ENCODE data around the gene CACNB3. TPM values are rescaled to one million over a fixed set of nuclear protein-coding genes. Genes with fewer than 3 reads are reported as not detected.

The CACNB3 gene
- total and polyA plus RNA-seq, 9 of the 15 experiments (the other 6 are each of a cell fraction or from before 2014, with no cell fraction given), result 0.24 to 2.0 (median 1.5) TPM

DNA sequence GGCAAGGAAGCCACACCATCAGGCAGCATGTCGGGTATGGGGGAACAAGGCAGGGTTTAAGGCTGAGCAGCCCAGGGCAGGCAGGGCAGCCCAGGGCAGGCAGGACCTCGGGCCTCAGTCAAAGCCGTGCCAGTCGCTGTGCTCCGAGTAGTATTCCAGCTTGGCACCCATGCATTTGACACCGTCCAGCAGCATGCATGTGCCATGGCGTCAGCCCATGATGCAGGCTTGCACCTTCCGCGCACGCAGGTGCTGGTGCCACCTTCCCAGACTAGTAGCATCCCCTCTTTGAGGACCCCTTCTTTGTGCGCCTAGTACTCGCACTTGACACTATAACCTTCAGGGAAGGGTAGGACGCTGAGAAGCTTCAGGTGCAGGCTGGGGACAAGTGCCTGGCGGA, 17.8 kb upstream of the CACNB3 start:
- CTCF ChIA-PET (ENCODE audit: low intra/inter-chr PET ratio), result interaction anchor here (0.6 kb wide), 1 partner anchor 24 kb away, joined by 3 read pairs; no protein-coding TSS in a partner anchor
- Histone ChIP-seq H2AFZ (ENCODE audit: low read depth, low read length) (no peak overlapping the region), H3K79me2 (ENCODE audit: control insufficient read depth, insufficient read depth, low read length) (no peaks in the 10 kb centered on the region), H3K9ac (ENCODE audit: insufficient read depth in 1 of 2, low read depth in 2 of 2, low read length in 2 of 2) (no peak overlapping the region; a peak in 2 of 4 replicates), H3K4me3 (no peak overlapping the region), H3K4me1 (replicated peaks in 1 of 2; ENCODE audit: control insufficient read depth in 2 of 2, insufficient read depth in 2 of 2, low read length in 2 of 2) (peaks cover 2 to 10% of the 10 kb centered on the region in 2 experiments; a peak in 2 of 5 replicates), H3K36me3 (ENCODE audit: control insufficient read depth, insufficient read depth, low read length) (no peaks in the 10 kb centered on the region), H4K20me1 (replicated peaks; ENCODE audit: control insufficient read depth, insufficient read depth, low read length) (peaks cover 4% of the 10 kb centered on the region; the same call in 1 of the 2 replicates), H3K27ac (ENCODE audit: extremely low read depth, low read depth, low read length) (no peak overlapping the region), H3K27me3 (ENCODE audit: control insufficient read depth in 2 of 2, insufficient read depth in 2 of 2, low read length in 2 of 2) (peaks cover 7 to 19% of the 10 kb centered on the region in 2 experiments), H3K9me3 (replicated peaks; ENCODE audit: control insufficient read depth, insufficient read depth, low read depth, low read length) (no peaks in the 10 kb centered on the region), H3K4me2 (ENCODE audit: insufficient read depth, low read length) (no peak overlapping the region), H3K9me1 (ENCODE audit: control insufficient read depth, insufficient read depth, low read length) (no peaks in the 10 kb centered on the region)
- POLR2A ChIA-PET, result interaction anchor here (1.5 to 1.9 kb wide), 2 partner anchors 11 to 180 kb away, joined by 5 to 8 read pairs; no protein-coding TSS in a partner anchor
- 23% methylated on average over 14 of the region's 14 CpGs for WGBS (ENCODE audit: insufficient coverage, low coverage, missing lambda C conversion rate)
- no TSS peak for BruUV-seq (replicated peaks)
- DNase-seq (ENCODE audit: extremely low read depth in 1 of 4, low spot score in 3 of 4), result no peak
- no peak for FAIRE-seq
- ATAC-seq, result no peak
- in situ Hi-C loops (cut with MboI), result no loop called here
- intact Hi-C loops (cut with micrococcal nuclease), result no loop called here
- TF ChIP-seq TFAM (CRISPR knock-in tag; conservative IDR thresholded peaks at IDR 0.05) (no peak), SLC30A9 (CRISPR knock-in tag; IDR thresholded peaks at IDR 0.05) (no peak), MYC (IDR thresholded peaks at IDR 0.05; ENCODE audit: low read depth, low read length) (no peak), MYC (CRISPR knock-in tag; IDR thresholded peaks at IDR 0.05; ENCODE audit: borderline replicate concordance, low read depth) (no peak), NFRKB (IDR thresholded peaks at IDR 0.05; ENCODE audit: low read depth) (no peak), HCFC1 (IDR thresholded peaks at IDR 0.05; ENCODE audit: low read depth, low read length) (no peak)
- TF ChIP-seq, protein P1, sequence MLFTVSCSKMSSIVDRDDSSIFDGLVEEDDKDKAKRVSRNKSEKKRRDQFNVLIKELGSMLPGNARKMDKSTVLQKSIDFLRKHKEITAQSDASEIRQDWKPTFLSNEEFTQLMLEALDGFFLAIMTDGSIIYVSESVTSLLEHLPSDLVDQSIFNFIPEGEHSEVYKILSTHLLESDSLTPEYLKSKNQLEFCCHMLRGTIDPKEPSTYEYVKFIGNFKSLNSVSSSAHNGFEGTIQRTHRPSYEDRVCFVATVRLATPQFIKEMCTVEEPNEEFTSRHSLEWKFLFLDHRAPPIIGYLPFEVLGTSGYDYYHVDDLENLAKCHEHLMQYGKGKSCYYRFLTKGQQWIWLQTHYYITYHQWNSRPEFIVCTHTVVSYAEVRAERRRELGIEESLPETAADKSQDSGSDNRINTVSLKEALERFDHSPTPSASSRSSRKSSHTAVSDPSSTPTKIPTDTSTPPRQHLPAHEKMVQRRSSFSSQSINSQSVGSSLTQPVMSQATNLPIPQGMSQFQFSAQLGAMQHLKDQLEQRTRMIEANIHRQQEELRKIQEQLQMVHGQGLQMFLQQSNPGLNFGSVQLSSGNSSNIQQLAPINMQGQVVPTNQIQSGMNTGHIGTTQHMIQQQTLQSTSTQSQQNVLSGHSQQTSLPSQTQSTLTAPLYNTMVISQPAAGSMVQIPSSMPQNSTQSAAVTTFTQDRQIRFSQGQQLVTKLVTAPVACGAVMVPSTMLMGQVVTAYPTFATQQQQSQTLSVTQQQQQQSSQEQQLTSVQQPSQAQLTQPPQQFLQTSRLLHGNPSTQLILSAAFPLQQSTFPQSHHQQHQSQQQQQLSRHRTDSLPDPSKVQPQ (CRISPR knock-in tag; IDR thresholded peaks at IDR 0.05; ENCODE audit: borderline replicate concordance), result no peak
- TF ChIP-seq, protein P2, sequence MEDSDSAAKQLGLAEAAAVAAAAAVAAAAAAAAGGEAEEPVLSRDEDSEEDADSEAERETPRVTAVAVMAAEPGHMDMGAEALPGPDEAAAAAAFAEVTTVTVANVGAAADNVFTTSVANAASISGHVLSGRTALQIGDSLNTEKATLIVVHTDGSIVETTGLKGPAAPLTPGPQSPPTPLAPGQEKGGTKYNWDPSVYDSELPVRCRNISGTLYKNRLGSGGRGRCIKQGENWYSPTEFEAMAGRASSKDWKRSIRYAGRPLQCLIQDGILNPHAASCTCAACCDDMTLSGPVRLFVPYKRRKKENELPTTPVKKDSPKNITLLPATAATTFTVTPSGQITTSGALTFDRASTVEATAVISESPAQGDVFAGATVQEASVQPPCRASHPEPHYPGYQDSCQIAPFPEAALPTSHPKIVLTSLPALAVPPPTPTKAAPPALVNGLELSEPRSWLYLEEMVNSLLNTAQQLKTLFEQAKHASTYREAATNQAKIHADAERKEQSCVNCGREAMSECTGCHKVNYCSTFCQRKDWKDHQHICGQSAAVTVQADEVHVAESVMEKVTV (CRISPR knock-in tag; IDR thresholded peaks at IDR 0.05), result no peak
